Calu3 (cell line): Measurements from ENCODE around the gene TDRD7. TPM values are rescaled to one million over a fixed set of nuclear protein-coding genes. Genes with fewer than 3 reads are reported as not detected.

Source experiments
- BruUV-seq: library from RNA; stranded (reverse); fragments of 400-500 nt; replicated peaks from 2 replicates; lab custom pipeline; 2021; lab: Mats Ljungman, UMichigan
- CTCF ChIA-PET: fragments of 300-600 bp; sonication (Branson Sonifier 250); formaldehyde crosslinking; loops from one replicate; lab custom pipeline; 2022; ENCODE audit warnings: antibody characterized with exemption; lab: Charles Lee
- DNase-seq: peaks from one replicate; pipeline ENCODE4 v3.0.0; 2022
- H3K27ac Mint-ChIP-seq: one replicate; pipeline ENCODE4 v1.8.0; 2022; ENCODE audit warnings: mixed read lengths; ENCODE audit not compliant: unreplicated experiment
- H3K27me3 Mint-ChIP-seq: one replicate; pipeline ENCODE4 v1.8.0; 2022; ENCODE audit warnings: mixed read lengths; ENCODE audit not compliant: unreplicated experiment
- H3K36me3 Mint-ChIP-seq: one replicate; pipeline ENCODE4 v1.8.0; 2022; ENCODE audit warnings: mild to moderate bottlenecking, moderate library complexity, mixed read lengths; ENCODE audit not compliant: insufficient read depth, unreplicated experiment
- H3K4me1 Mint-ChIP-seq: one replicate; pipeline ENCODE4 v1.8.0; 2022; ENCODE audit warnings: mild to moderate bottlenecking, low read depth, mixed read lengths; ENCODE audit not compliant: unreplicated experiment
- H3K4me3 Mint-ChIP-seq: one replicate; pipeline ENCODE4 v1.8.0; 2022; ENCODE audit warnings: mild to moderate bottlenecking, low read depth, moderate library complexity, mixed read lengths; ENCODE audit not compliant: unreplicated experiment
- H3K9me3 Mint-ChIP-seq: one replicate; pipeline ENCODE4 v1.8.0; 2022; ENCODE audit warnings: low read depth, mixed read lengths; ENCODE audit not compliant: unreplicated experiment
- CTCF ChIP-seq: fragments of 200-600 bp; IDR thresholded peaks from one replicate; pipeline ENCODE4 v1.8.0; 2022; ENCODE audit warnings: antibody characterized with exemption; ENCODE audit not compliant: unreplicated experiment
- intact Hi-C: fragments of 100-400 bp; cut with micrococcal nuclease; formaldehyde crosslinking; loops from one replicate; pipeline ENCODE4 v1.10.0; 2022; ENCODE audit not compliant: unreplicated experiment
- total RNA-seq: library from RNA; stranded (reverse); gene quantifications from 2 replicates; pipeline ENCODE4 v1.2.3, GENCODE V29; 2022

The TDRD7 gene
- total RNA-seq, 1 experiment from 2014 or later, result 15.5 TPM

GRCh38 chr9:97508852-97509251 is 97.0 kb downstream of the TDRD7 start:
- Mint-ChIP-seq H3K27me3 (no peaks in the 10 kb centered on the region), H3K27ac (no peak overlapping the region), H3K9me3 (no peaks in the 10 kb centered on the region), H3K36me3 (no peaks in the 10 kb centered on the region), H3K4me1 (peaks cover 17% of the 10 kb centered on the region), H3K4me3 (no peak overlapping the region)
- no peak for TF ChIP-seq CTCF
- intact Hi-C loops, result no loop called here
- BruUV-seq, result no TSS peak
- CTCF ChIA-PET, result no interaction called here
- no peak for DNase-seq

DNA sequence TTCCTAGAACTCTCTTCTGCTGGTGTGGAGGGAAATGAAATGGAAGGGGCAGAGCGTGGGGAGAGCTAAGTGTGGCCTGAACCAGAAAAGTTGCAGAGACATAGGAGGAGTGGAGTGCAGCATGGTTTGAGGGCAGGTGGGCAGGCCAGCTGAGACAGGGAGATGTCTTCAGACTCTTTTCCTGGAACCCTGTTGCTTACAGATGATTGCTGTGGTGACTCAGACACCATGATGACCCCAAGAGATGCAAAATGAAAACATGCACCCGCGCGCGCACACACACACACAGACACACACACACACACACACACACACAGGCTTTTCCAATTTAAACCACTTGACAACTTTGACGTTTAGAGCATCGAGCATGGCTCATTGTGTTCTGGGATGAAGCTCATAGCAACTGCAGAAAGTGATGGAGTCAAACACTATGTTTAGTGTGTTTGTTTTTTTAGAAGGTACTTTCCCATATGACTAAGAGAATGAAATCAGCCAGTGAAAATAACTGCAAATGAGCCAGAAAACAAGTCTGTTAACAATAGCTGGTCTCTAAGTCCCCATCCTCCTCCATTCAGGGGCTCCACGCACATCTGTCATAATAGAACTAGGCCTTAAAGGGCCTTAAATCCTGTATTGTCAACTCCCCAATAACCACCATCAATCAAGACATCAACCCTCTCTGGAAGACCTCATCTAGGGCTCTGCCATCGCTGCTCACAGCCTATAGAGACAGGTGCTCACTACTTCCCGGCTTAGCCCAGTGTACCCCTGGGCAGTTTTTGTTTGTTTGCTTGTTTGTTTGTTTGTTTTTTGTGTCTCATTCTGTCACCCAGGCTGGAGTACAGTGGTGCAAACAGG is 99.1 kb downstream of the TDRD7 start:
- DNase-seq, result no peak
- Mint-ChIP-seq H3K4me3 (no peak overlapping the region), H3K4me1 (peaks cover 17% of the 10 kb centered on the region), H3K27me3 (peaks cover 8% of the 10 kb centered on the region), H3K9me3 (no peaks in the 10 kb centered on the region), H3K27ac (peak overlapping the region; percentile 52), H3K36me3 (no peaks in the 10 kb centered on the region)
- intact Hi-C loops, result no loop called here
- CTCF ChIA-PET, result interaction anchor here (1.2 kb wide), 1 partner anchor 88 kb away, joined by 3 read pairs; no protein-coding TSS in a partner anchor
- TF ChIP-seq CTCF, result no peak
- BruUV-seq, result no TSS peak

GRCh38 chr9:97511655-97512427 is 99.9 kb downstream of the TDRD7 start:
- H3K4me3 Mint-ChIP-seq, result no peak overlapping the region
- H3K36me3 Mint-ChIP-seq, result no peaks in the 10 kb centered on the region
- H3K9me3 Mint-ChIP-seq, result no peaks in the 10 kb centered on the region
- peak overlapping the region; percentile 52 for H3K27ac Mint-ChIP-seq
- CTCF ChIA-PET, result interaction anchor here (1.2 kb wide), 1 partner anchor 87 kb away, joined by 3 read pairs; no protein-coding TSS in a partner anchor
- peak; percentile 31 for DNase-seq
- BruUV-seq, result no TSS peak
- intact Hi-C loops, result no loop called here
- H3K27me3 Mint-ChIP-seq, result peaks cover 16% of the 10 kb centered on the region
- peaks cover 17% of the 10 kb centered on the region for H3K4me1 Mint-ChIP-seq
- no peak for TF ChIP-seq CTCF

GRCh38 chr9:97512966-97513560 is 101.2 kb downstream of the TDRD7 start:
- DNase-seq, result no peak
- Mint-ChIP-seq H3K36me3 (no peaks in the 10 kb centered on the region), H3K4me1 (peaks cover 17% of the 10 kb centered on the region), H3K9me3 (no peaks in the 10 kb centered on the region), H3K27ac (no peak overlapping the region), H3K4me3 (no peak overlapping the region), H3K27me3 (peaks cover 20% of the 10 kb centered on the region)
- no TSS peak for BruUV-seq
- intact Hi-C loops, result no loop called here
- CTCF ChIA-PET, result no interaction called here
- TF ChIP-seq CTCF, result no peak
